Pancreas (tissue), 10 donors: ENCODE results near the gene CCM2. TPM values are rescaled to one million over a fixed set of nuclear protein-coding genes. Genes with fewer than 3 reads are reported as not detected.
"Not testable (repeated sequence)": the region's sequence is repeated elsewhere in the genome, so short reads cannot be mapped to it uniquely, and the experiment has no call there.

Experiments
- ATAC-seq, 4 donors: fragments of 200-7000 bp; cut with Tn5 transposase; one replicate each; pipeline versions ENCODE4 v1.8.0 to v1.9.1; 2020; ENCODE audit warnings: mild to moderate bottlenecking in 4 of 4, moderate library complexity in 4 of 4
- DNase-seq, 6 donors: peaks; one replicate each; pipeline ENCODE4 v3.0.0-alpha.2; 2020
- FAIRE-seq: peaks from 2 replicates; lab custom pipeline; 2012; peaks lifted over from hg19 to GRCh38; lab: Jason Lieb, UNC
- H3K27ac ChIP-seq, 4 donors: fragments of 200-600 bp; sonication (generic); 1 replicate in 3 of 4; 2 replicates in 1 of 4; pipeline versions ENCODE4 v1.5.0 to v1.8.0; 2020
- H3K27me3 ChIP-seq, 4 donors: fragments of 200-600 bp; one replicate each; pipeline ENCODE4 v1.8.0; 2021
- H3K36me3 ChIP-seq, 3 donors: fragments of 200-600 bp; sonication (generic) in 1 of 3; one replicate each; pipeline versions ENCODE4 v1.5.0 to v1.8.0; 2020 to 2021
- H3K4me1 ChIP-seq, 3 donors: fragments of 200-600 bp; one replicate each; pipeline ENCODE4 v1.8.0; 2021
- H3K4me3 ChIP-seq, 4 donors: fragments of 200-600 bp; sonication (generic) in 2 of 4; one replicate each; pipeline versions ENCODE4 v1.5.0 to v1.8.0; 2020 to 2021
- H3K9me3 ChIP-seq, 4 donors: fragments of 200-600 bp; one replicate each; pipeline ENCODE4 v1.8.0; 2021
- WGBS, 2 donors: extraction: QIAGEN DNeasy Blood & Tissue Kit; methylation state at CpG; one replicate each; pipeline ENCODE4 v1.1.7; 2013; 5-methylcytosine and 5-hydroxymethylcytosine counted together
- intact Hi-C, 3 donors: fragments of 100-400 bp; cut with DNase I; formaldehyde crosslinking; loops; one replicate each; pipeline versions ENCODE4 v1.11.1 to v1.14.2; 2022
- polyA plus RNA-seq, 2 donors: library from polyadenylated mRNA; stranded (reverse); fragments of 200-250 nt; gene quantifications; one replicate each; pipeline ENCODE4 v1.2.3, GENCODE V29; 2013
- total RNA-seq, 6 donors: library from RNA; stranded (reverse); fragmentation: NEBNext Ultra II Directional in 4 of 6; extraction: Animal tissue kit (Norgen Biotek cat#: 25700) in 4 of 6; gene quantifications; one replicate each; pipeline versions ENCODE4 v1.2.1 to v1.2.4, GENCODE V29; 2021 to 2023
- TF ChIP-seq, protein P1 (sequence below), 4 donors: fragments of 200-600 bp; sonication (generic) in 3 of 4; IDR thresholded peaks; one replicate each; pipeline versions ENCODE4 v1.5.0 to v1.8.0; 2021; ENCODE audit warnings: antibody characterized with exemption in 4 of 4
- donor health status: healthy with polysubstance abuse.
- donor health status: DM: no; HTN: no; CAD: no; lungs with moderate emphysema.
- donor health status: DM: no; HTN: no; CAD: no.
- donor health status: control.
- donor health status: control.
- donor health status: Bipolar disorder and iron deficiency.
- donor health status: DM: yes; HTN: yes; CAD: no.
- donor health status: DM: no; HTN: no; CAD: no.
- donor health status: DM: no; HTN: no; CAD: no.
- donor health status: DM: yes; HTN: yes; CAD: no.

CCM2 gene
- total and polyA plus RNA-seq, 8 donors: 13.4 to 33.7 (median 16.5) TPM

DNA sequence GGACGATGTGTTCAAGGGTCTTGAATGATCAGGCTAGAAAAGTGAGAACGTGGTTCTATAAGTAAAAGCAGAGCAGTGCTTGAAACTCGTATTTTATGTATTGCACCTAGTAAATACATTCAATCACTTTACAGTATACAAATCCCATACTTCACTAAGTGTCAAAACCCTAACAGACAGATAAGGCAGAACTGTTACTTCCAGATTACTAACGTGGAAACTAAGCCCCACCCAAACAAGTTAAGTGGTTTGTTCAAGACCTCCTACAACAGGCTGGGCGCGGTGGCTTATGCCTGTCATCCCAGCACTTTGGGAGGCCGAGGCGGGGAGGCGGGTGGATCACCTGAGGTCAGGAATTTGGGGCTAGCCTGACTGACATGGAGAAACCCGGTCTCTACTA, 12.0 kb upstream of the CCM2 start:
- TF ChIP-seq, protein P1, sequence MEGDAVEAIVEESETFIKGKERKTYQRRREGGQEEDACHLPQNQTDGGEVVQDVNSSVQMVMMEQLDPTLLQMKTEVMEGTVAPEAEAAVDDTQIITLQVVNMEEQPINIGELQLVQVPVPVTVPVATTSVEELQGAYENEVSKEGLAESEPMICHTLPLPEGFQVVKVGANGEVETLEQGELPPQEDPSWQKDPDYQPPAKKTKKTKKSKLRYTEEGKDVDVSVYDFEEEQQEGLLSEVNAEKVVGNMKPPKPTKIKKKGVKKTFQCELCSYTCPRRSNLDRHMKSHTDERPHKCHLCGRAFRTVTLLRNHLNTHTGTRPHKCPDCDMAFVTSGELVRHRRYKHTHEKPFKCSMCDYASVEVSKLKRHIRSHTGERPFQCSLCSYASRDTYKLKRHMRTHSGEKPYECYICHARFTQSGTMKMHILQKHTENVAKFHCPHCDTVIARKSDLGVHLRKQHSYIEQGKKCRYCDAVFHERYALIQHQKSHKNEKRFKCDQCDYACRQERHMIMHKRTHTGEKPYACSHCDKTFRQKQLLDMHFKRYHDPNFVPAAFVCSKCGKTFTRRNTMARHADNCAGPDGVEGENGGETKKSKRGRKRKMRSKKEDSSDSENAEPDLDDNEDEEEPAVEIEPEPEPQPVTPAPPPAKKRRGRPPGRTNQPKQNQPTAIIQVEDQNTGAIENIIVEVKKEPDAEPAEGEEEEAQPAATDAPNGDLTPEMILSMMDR (IDR thresholded peaks at IDR 0.05): no peak
- intact Hi-C loops: no loop called here
- Histone ChIP-seq H3K27me3 (no peaks in the 10 kb centered on the region), H3K9me3 (no peaks in the 10 kb centered on the region), H3K4me1 (peaks cover 4 to 9% (median 8%) of the 10 kb centered on the region in 3 donors), H3K4me3 (no peak overlapping the region), H3K27ac (no peak overlapping the region), H3K36me3 (peaks cover 0 to 15% (median 5%) of the 10 kb centered on the region in 3 donors)
- no peak for ATAC-seq
- DNase-seq: no peak
- WGBS, 2 donors: 84 to 87% methylated on average over 10 of the region's 10 CpGs
- no peak for FAIRE-seq

GRCh38 chr7:44988701-44989100, 11.3 kb upstream of the CCM2 start:
- DNase-seq (no peak), FAIRE-seq (no peak), ATAC-seq (no peak)
- TF ChIP-seq, protein P1 (IDR thresholded peaks at IDR 0.05): no peak
- no peaks in the 10 kb centered on the region for H3K27me3 ChIP-seq
- peaks cover 4 to 9% (median 8%) of the 10 kb centered on the region in 3 donors for H3K4me1 ChIP-seq
- peaks cover 0 to 8% (median 0%) of the 10 kb centered on the region in 3 donors for H3K36me3 ChIP-seq
- H3K9me3 ChIP-seq: no peaks in the 10 kb centered on the region
- no peak overlapping the region for H3K27ac ChIP-seq
- H3K4me3 ChIP-seq: no peak overlapping the region
- intact Hi-C loops: no loop called here
- 88 to 94% methylated on average over 4 of the region's 4 CpGs for WGBS, 2 donors

GRCh38 chr7:44989132-44989531, 10.9 kb upstream of the CCM2 start:
- intact Hi-C loops: no loop called here
- no peak overlapping the region for H3K4me3 ChIP-seq
- TF ChIP-seq, protein P1 (IDR thresholded peaks at IDR 0.05): no peak
- no peak for DNase-seq
- no peaks in the 10 kb centered on the region for H3K9me3 ChIP-seq
- H3K4me1 ChIP-seq: peaks cover 4 to 9% (median 8%) of the 10 kb centered on the region in 3 donors
- H3K27me3 ChIP-seq: no peaks in the 10 kb centered on the region
- WGBS, 2 donors: 89 to 94% methylated on average over 3 of the region's 3 CpGs
- H3K27ac ChIP-seq: no peak overlapping the region
- H3K36me3 ChIP-seq: peaks cover 0 to 3% (median 0%) of the 10 kb centered on the region in 3 donors
- FAIRE-seq: no peak
- no peak for ATAC-seq

- no peak for FAIRE-seq
- H3K9me3 ChIP-seq: no peaks in the 10 kb centered on the region
- H3K27me3 ChIP-seq: no peaks in the 10 kb centered on the region
- H3K4me1 ChIP-seq: peaks cover 4 to 9% (median 8%) of the 10 kb centered on the region in 3 donors
- TF ChIP-seq, protein P1 (IDR thresholded peaks at IDR 0.05): no peak
- no peak overlapping the region for H3K4me3 ChIP-seq
- peak in 1 of 6 donors; percentile 10 for DNase-seq
- 28 to 38% methylated on average over 9 of the region's 9 CpGs for WGBS, 2 donors
- ATAC-seq: peak in 2 of 4 donors; percentile 10 to 14
- intact Hi-C loops: no loop called here
- peak overlapping the region in 3 of 4 donors; percentile 34 to 58 (median 39) for H3K27ac ChIP-seq
- no peaks in the 10 kb centered on the region for H3K36me3 ChIP-seq
Measured at GRCh38 chr7:44990109-44991023, 9.6 kb upstream of the CCM2 start.

GRCh38 chr7:44992004-44992795, 7.8 kb upstream of the CCM2 start:
- DNase-seq, H3K9me3 ChIP-seq, H3K27me3 ChIP-seq, ATAC-seq, H3K4me1 ChIP-seq, H3K36me3 ChIP-seq, H3K27ac ChIP-seq, FAIRE-seq, H3K4me3 ChIP-seq, intact Hi-C loops: not testable (repeated sequence)
- 89 to 95% methylated on average over 16 to 21 of the region's 21 CpGs for whole genome bisulfite sequencing, 2 donors
